Measurements from ENCODE around the gene PHC3. TPM values are rescaled to one million over a fixed set of nuclear protein-coding genes. Genes with fewer than 3 reads are reported as not detected.

The PHC3 gene
- polyA plus RNA-seq, 2 of the 4 experiments (the other 2 are of a cell fraction), result 10.8 to 49.1 TPM

DNA sequence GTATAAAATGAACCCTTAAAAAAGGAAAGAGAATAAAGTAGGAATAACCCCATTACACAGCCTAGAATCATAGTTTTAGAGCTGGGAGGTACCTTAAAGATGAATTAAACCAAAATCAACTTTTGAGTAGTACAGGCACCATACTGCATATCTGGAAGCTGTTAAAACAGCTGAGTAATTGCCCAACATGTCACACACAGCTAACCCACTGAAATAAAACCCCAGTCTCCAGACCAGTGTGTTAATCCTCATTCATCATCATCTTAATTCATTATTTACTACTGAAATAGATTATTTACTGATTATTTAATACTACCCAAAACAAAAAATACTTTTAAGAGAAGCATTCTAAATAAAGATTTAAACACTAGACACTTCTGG, 90.9 kb downstream of the PHC3 start:
- H3K27ac ChIP-seq, result no peak overlapping the region
- DNase-seq (ENCODE audit: low read depth in 1 of 2, low spot score in 1 of 2), result no peak
- no peak overlapping the region for H3K4me2 ChIP-seq
- CTCF ChIA-PET, result interaction anchor here (0.9 kb wide), 1 partner anchor 13 kb away, joined by 3 read pairs; no protein-coding TSS in a partner anchor
- no peak for FAIRE-seq
- POLR2A ChIA-PET, result no interaction called here
- no peak for ATAC-seq
- TF ChIP-seq SMC3 (IDR thresholded peaks at IDR 0.05) (no peak), ESRRA (IDR thresholded peaks at IDR 0.05; ENCODE audit: borderline replicate concordance, low read length) (no peak), PHF8 (IDR thresholded peaks at IDR 0.05; ENCODE audit: borderline replicate concordance, low read depth) (no peak), JUNB (IDR thresholded peaks at IDR 0.05) (no peak), CHD4 (IDR thresholded peaks at IDR 0.05; ENCODE audit: borderline replicate concordance) (no peak), RCOR1 (IDR thresholded peaks at IDR 0.05; ENCODE audit: low read depth, low read length) (no peak), ZNF302 (CRISPR knock-in tag; IDR thresholded peaks at IDR 0.05) (no peak), HOXA7 (CRISPR knock-in tag; IDR thresholded peaks at IDR 0.05) (no peak), KDM5A (IDR thresholded peaks at IDR 0.05) (no peak), CEBPB (IDR thresholded peaks at IDR 0.05) (no peak)
- TF ChIP-seq, protein P1, sequence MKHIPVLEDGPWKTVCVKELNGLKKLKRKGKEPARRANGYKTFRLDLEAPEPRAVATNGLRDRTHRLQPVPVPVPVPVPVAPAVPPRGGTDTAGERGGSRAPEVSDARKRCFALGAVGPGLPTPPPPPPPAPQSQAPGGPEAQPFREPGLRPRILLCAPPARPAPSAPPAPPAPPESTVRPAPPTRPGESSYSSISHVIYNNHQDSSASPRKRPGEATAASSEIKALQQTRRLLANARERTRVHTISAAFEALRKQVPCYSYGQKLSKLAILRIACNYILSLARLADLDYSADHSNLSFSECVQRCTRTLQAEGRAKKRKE (CRISPR knock-in tag; IDR thresholded peaks at IDR 0.05; ENCODE audit: low read depth), result no peak
- TF ChIP-seq, protein P2, sequence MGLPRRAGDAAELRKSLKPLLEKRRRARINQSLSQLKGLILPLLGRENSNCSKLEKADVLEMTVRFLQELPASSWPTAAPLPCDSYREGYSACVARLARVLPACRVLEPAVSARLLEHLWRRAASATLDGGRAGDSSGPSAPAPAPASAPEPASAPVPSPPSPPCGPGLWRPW (IDR thresholded peaks at IDR 0.05), result no peak
- TF ChIP-seq, protein P3, sequence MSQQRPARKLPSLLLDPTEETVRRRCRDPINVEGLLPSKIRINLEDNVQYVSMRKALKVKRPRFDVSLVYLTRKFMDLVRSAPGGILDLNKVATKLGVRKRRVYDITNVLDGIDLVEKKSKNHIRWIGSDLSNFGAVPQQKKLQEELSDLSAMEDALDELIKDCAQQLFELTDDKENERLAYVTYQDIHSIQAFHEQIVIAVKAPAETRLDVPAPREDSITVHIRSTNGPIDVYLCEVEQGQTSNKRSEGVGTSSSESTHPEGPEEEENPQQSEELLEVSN (IDR thresholded peaks at IDR 0.05; ENCODE audit: borderline replicate concordance, low read depth), result no peak
- H3K4me1 ChIP-seq, result no peaks in the 10 kb centered on the region
- no peak overlapping the region for H3K4me3 ChIP-seq
- no peaks in the 10 kb centered on the region for H3K9me3 ChIP-seq

DNA sequence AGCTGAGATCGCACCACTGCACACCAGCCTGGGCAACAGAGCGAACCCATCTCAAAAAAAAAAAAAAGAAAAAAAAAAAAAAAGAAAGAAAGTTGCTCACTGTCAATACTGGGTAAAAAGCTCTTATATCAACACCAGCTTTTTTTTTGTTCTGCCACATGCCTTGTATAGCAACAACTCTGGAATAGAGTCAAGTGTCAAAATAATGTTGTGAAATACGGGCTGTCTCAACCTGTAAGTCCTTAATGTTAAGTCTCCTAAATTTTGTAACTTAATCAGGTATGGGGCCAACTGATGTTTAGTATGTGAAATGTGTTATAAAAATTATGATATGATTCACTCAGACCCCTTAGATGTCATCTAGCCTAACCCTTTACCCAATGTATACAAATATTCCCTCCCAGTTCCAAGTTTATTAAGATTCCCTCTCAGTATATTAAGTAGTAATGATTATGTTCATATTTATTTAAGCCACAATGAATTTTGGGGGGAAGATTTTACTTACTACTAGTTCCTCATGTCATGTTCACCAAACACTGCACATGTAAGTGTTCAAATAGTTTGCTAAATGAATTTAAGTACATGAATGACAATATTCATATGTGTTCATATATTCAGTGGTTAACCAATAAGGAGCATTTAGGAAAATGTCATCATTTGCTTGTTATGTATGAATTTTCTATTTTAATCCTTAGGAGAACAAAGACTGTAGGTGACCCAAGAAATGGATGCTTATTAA, 91.5 kb downstream of the PHC3 start:
- Histone ChIP-seq H3K4me2 (no peak overlapping the region), H3K27ac (no peak overlapping the region), H3K4me1 (no peaks in the 10 kb centered on the region), H3K4me3 (no peak overlapping the region), H3K9me3 (no peaks in the 10 kb centered on the region)
- no peak for FAIRE-seq
- CTCF ChIA-PET, result interaction anchor here (1.2 to 1.4 kb wide), 2 partner anchors 43 to 53 kb away, joined by 3 to 7 read pairs; no protein-coding TSS in a partner anchor
- DNase-seq (ENCODE audit: low read depth in 1 of 2, low spot score in 1 of 2), result no peak
- 90% methylated on average over 2 of the region's 3 CpGs for WGBS (ENCODE audit: missing lambda C conversion rate)
- ATAC-seq, result no peak
- POLR2A ChIA-PET, result interaction anchor here (0.7 kb wide), 1 partner anchor 336 kb away, joined by 9 read pairs; no protein-coding TSS in a partner anchor
- TF ChIP-seq POLR2A (IDR thresholded peaks at IDR 0.05; ENCODE audit: low read length), result no peak
- no peak for TF ChIP-seq RNF2 (IDR thresholded peaks at IDR 0.05; ENCODE audit: borderline replicate concordance, low read depth)
- TF ChIP-seq KDM5A (IDR thresholded peaks at IDR 0.05), result no peak
- no peak for TF ChIP-seq HDAC2 (IDR thresholded peaks at IDR 0.05)
- no peak for TF ChIP-seq RARB (CRISPR knock-in tag; IDR thresholded peaks at IDR 0.05)
- TF ChIP-seq, protein P1 (CRISPR knock-in tag; IDR thresholded peaks at IDR 0.05; ENCODE audit: low read depth), result no peak
- no peak for TF ChIP-seq ZFP36 (IDR thresholded peaks at IDR 0.05; ENCODE audit: borderline replicate concordance, partially characterized antibody)
- TF ChIP-seq BHLHE40 (IDR thresholded peaks at IDR 0.05; ENCODE audit: low read depth, low read length), result no peak
- no peak for TF ChIP-seq MAFK (IDR thresholded peaks at IDR 0.05; ENCODE audit: partially characterized antibody)
- no peak for TF ChIP-seq HOXA7 (CRISPR knock-in tag; IDR thresholded peaks at IDR 0.05)
- no peak for TF ChIP-seq PHF8 (IDR thresholded peaks at IDR 0.05; ENCODE audit: borderline replicate concordance, low read depth)
- TF ChIP-seq, protein P4, sequence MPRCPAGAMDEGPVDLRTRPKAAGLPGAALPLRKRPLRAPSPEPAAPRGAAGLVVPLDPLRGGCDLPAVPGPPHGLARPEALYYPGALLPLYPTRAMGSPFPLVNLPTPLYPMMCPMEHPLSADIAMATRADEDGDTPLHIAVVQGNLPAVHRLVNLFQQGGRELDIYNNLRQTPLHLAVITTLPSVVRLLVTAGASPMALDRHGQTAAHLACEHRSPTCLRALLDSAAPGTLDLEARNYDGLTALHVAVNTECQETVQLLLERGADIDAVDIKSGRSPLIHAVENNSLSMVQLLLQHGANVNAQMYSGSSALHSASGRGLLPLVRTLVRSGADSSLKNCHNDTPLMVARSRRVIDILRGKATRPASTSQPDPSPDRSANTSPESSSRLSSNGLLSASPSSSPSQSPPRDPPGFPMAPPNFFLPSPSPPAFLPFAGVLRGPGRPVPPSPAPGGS (IDR thresholded peaks at IDR 0.05), result no peak
- no peak for TF ChIP-seq RFX5 (IDR thresholded peaks at IDR 0.05)
- no peak for TF ChIP-seq TFCP2L1 (CRISPR knock-in tag; IDR thresholded peaks at IDR 0.05)
- no peak for TF ChIP-seq FOSB (CRISPR knock-in tag; IDR thresholded peaks at IDR 0.05)
- no peak for TF ChIP-seq CEBPB (IDR thresholded peaks at IDR 0.05)
- no peak for TF ChIP-seq CBX2 (IDR thresholded peaks at IDR 0.05; ENCODE audit: borderline replicate concordance, low read depth)

Data from A549 (cell line).